GM12872 (cell line): ENCODE data around the gene PARVA.

Source experiments
- CTCF ChIP-seq: IDR thresholded peaks from 3 replicates; pipeline ENCODE4 v1.5.1; 2011; ENCODE audit warnings: low read depth, mild to moderate bottlenecking, low read length, moderate library complexity; ENCODE audit not compliant: insufficient read depth

The PARVA gene

DNA sequence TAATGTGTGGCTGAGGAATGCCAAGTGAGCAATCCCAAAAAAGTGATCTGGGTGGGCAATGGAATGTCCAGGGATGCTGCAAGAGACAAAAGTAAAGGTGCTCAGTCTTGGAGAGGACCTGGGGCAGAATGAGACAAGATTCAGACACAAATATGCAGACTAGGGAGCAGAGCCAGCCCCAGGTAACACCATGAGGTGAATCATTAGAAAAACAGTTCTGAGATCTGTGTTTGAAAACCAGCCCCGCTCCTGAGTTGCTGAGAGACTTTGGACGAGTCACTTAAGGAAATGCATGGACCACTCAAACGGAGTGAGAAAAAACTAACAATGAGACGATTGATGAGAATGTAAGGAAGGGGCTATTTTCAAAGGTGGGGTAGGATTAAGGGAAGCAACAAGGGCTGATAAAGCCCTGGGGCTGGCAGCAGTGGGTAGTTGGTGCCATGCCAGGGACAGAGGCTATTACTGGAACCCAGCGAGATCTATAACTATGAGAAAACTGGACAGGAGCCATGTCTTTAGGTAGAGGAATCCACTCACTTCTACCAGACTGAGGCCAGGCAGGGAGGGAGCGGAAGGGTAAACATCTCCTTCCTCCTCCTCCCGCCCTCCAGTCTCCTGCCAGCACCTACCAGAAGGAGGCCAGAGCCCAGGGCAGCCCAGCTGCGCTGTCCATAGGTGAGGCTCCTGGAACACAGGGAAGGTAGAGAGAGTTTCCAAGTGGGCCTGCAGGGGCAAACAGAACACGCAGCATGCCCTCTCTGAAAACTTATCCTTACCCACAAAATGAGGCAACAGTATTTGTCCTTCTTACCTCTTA lies 166.4 kb downstream of the PARVA start:
- no peak for TF ChIP-seq CTCF

DNA sequence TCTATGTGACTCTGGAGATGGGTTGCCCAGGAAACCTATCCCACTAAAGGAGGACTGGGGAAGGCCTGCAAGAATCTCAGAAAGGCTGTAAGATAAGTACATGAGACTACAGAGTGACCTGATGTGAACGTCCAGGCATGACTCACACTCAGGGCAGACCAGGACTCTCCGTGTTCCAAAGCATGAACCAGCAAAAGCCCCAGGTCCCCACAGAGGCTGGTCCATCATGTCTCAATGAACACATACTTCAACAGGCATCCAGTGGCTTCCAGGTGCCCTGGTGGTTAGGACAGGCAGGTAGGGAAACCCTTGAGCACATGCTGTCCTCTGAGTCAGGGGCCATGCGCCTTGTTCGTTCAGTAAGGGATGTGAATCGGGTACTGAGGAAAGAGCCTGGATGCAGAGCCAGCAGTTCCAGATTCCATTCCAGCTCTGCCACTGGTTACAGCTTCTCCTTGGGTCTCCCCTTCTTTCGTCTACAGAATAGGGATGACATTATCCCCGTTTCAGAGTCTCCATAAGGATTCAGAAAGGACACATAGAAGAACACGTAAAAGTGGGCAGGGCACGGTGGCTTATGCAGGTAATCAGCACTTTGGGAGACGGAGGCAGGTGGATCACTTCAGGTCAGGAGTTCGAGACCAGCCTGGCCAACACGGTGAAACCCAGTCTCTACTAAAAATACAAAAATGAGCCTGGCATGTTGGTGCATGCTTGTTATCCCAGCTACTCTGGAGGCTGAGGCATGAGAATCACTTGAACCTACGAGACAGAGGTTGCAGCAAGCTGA lies 167.8 kb downstream of the PARVA start:
- no peak for TF ChIP-seq CTCF

DNA sequence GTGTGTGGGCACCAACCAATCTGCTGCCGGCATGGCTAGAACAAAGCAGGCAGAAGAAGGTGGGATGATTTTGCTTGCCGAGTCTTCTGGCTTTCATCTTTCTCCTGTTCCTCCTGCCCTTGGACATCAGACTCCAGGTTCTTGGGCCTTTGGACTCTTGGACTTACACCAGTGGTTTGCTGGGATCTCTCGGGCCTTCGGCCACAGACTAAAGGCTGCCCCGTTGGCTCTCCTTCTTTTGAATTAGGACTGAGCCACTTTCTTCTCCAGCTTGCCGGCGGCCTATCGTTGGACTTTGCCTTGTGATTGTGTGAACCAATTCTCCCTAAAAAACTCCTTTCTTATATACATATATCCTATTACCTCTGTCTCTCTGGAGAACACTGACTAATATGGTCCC lies 168.8 kb downstream of the PARVA start:
- no peak for TF ChIP-seq CTCF

- no peak for TF ChIP-seq CTCF
These were observed 169.3 kb downstream of the PARVA start for GRCh38 chr11:12546660-12547059.

GRCh38 chr11:12547953-12548650 lies 170.7 kb downstream of the PARVA start:
- TF ChIP-seq CTCF: no peak

DNA sequence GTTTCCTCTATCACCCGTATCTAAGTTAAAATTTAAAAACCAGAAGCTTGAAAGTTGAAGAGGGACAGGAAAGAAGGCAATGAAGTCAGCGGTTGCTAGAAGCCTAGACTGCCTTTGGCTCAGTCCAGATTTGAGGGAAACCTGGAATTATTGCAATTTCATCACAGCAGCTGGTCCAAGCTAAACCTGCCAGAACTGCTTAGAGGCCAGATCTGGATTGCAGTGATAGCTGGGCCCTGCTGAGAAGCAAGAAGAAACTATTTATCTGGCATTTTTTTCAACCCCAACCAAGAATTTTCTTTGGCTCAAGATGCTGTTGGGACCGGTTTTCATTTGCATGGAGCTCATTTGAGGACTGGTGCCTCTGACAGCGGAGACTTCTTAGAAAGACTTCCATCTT lies 175.3 kb downstream of the PARVA start:
- TF ChIP-seq CTCF: no peak

- no peak for TF ChIP-seq CTCF
These were observed 176.8 kb downstream of the PARVA start for GRCh38 chr11:12554122-12554521.
